GM12878 (cell line): ENCODE data around the gene TBC1D5. TPM values are rescaled to one million over a fixed set of nuclear protein-coding genes. Genes with fewer than 3 reads are reported as not detected.

ENCODE experiments used
- ATAC-seq: fragments of 200-7000 bp; cut with Tn5 transposase; 3 replicates; pipeline ENCODE4 v1.9.1; 2020; ENCODE audit warnings: mild to moderate bottlenecking, moderate library complexity
- BruUV-seq: library from RNA; stranded (reverse); fragments of 400-500 nt; replicated peaks from 2 replicates; lab custom pipeline; 2021; lab: Mats Ljungman, UMichigan
- CTCF ChIA-PET: fragments of 300-600 bp; sonication (Branson Sonifier 250); formaldehyde crosslinking; extraction: SDS; loops from one replicate; lab custom pipeline; 2021; ENCODE audit warnings: inconsistent platforms; lab: Yijun Ruan, JAX
- POLR2A ChIA-PET: fragments of 350-600 bp; formaldehyde crosslinking; extraction: SDS; loops from one replicate; lab custom pipeline; 2021; ENCODE audit warnings: inconsistent platforms; lab: Charles Lee
- RAD21 ChIA-PET: fragments of 300-600 bp; sonication (Branson Sonifier 250); formaldehyde crosslinking; loops from one replicate; lab custom pipeline; 2023; ENCODE audit warnings: antibody characterized with exemption; ENCODE audit not compliant: unreplicated experiment; lab: Charles Lee
- SMC1A ChIA-PET: fragments of 300-600 bp; sonication (Branson Sonifier 250); formaldehyde crosslinking; loops from one replicate; lab custom pipeline; 2023; ENCODE audit not compliant: unreplicated experiment, uncharacterized antibody; lab: Charles Lee
- DNase-seq: peaks from one replicate; pipeline ENCODE4 v3.0.0-alpha.2; 2011; ENCODE audit warnings: low read depth, low spot score
- FAIRE-seq: peaks from 3 replicates; lab custom pipeline; 2011; peaks lifted over from hg19 to GRCh38; lab: Jason Lieb, UNC
- H2AFZ ChIP-seq: 2 replicates; pipeline ENCODE4 v1.6.0; 2011; ENCODE audit warnings: low read depth, low read length, control low read depth; ENCODE audit not compliant: control insufficient read depth
- H3K27ac ChIP-seq: 2 replicates; pipeline ENCODE4 v1.5.1; 2011; ENCODE audit warnings: control low read depth; ENCODE audit not compliant: control insufficient read depth, insufficient read depth
- H3K27me3 ChIP-seq, 2 experiments: replicated peaks in 1 of 2; 2 replicates each; pipeline versions ENCODE4 v1.6.0 to v1.6.1; 2011; ENCODE audit warnings: low read length in 1 of 2; ENCODE audit not compliant: control insufficient read depth in 2 of 2, insufficient read depth in 2 of 2
- H3K36me3 ChIP-seq, 2 experiments: 2 replicates each; pipeline ENCODE4 v1.5.1; 2011; ENCODE audit warnings: low read length in 1 of 2; ENCODE audit not compliant: control insufficient read depth in 2 of 2, insufficient read depth in 2 of 2
- H3K4me1 ChIP-seq: 2 replicates; pipeline ENCODE4 v1.6.1; 2011; ENCODE audit warnings: mild to moderate bottlenecking, low read length, moderate library complexity, mixed read lengths; ENCODE audit not compliant: control insufficient read depth, insufficient read depth
- H3K4me2 ChIP-seq: 2 replicates; pipeline ENCODE4 v1.6.0; 2011; ENCODE audit warnings: control low read depth; ENCODE audit not compliant: control insufficient read depth, insufficient read depth
- H3K4me3 ChIP-seq: fragments of 200-600 bp; sonication (generic); 2 replicates; pipeline ENCODE4 v1.5.1; 2016
- H3K79me2 ChIP-seq: 2 replicates; pipeline ENCODE4 v1.6.0; 2011; ENCODE audit warnings: low read length; ENCODE audit not compliant: control insufficient read depth, insufficient read depth
- H3K9ac ChIP-seq: 2 replicates; pipeline ENCODE4 v1.8.0; 2011; ENCODE audit warnings: low read length, control low read depth, mixed read lengths; ENCODE audit not compliant: control insufficient read depth, insufficient read depth
- H3K9me3 ChIP-seq: replicated peaks from 3 replicates; pipeline ENCODE4 v1.5.1; 2011; ENCODE audit warnings: mild to moderate bottlenecking, low read length; ENCODE audit not compliant: control insufficient read depth, insufficient read depth
- H4K20me1 ChIP-seq: 2 replicates; pipeline ENCODE4 v1.6.0; 2011; ENCODE audit not compliant: control insufficient read depth, insufficient read depth
- DPF2 ChIP-seq: fragments of 450-650 bp; IDR thresholded peaks from 2 replicates; pipeline ENCODE4 v1.6.1; 2017; ENCODE audit warnings: mild to moderate bottlenecking
- FOXM1 ChIP-seq: IDR thresholded peaks from 2 replicates; pipeline ENCODE4 v1.6.1; 2012; ENCODE audit warnings: low read depth, mild to moderate bottlenecking, inconsistent platforms, low read length, moderate library complexity
- NR2F1 ChIP-seq: fragments of 450-650 bp; conservative IDR thresholded peaks from 2 replicates; pipeline ENCODE4 v1.6.1; 2017; ENCODE audit warnings: mild to moderate bottlenecking
- PAX5 ChIP-seq: IDR thresholded peaks from 2 replicates; pipeline ENCODE4 v1.6.1; 2011; ENCODE audit warnings: low read depth, low read length, borderline replicate concordance
- RAD51 ChIP-seq: fragments of 450-650 bp; IDR thresholded peaks from 2 replicates; pipeline ENCODE4 v1.6.1; 2016; ENCODE audit warnings: moderate library complexity, mild to moderate bottlenecking, inconsistent platforms
- RBBP5 ChIP-seq: fragments of 200-600 bp; sonication (generic); conservative IDR thresholded peaks from 2 replicates; pipeline ENCODE4 v1.6.1; 2016
- RFX5 ChIP-seq: IDR thresholded peaks from 2 replicates; pipeline ENCODE4 v1.6.1; 2011; ENCODE audit warnings: low read depth, low read length, improper control_type of control experiment
- USF1 ChIP-seq: IDR thresholded peaks from 2 replicates; pipeline ENCODE4 v1.6.1; 2011; ENCODE audit warnings: borderline replicate concordance, low read depth, mild to moderate bottlenecking, moderate library complexity, mixed read lengths, low read length; ENCODE audit not compliant: insufficient read depth; ENCODE audit errors: extremely low read length
- ZNF217 ChIP-seq: fragments of 450-650 bp; IDR thresholded peaks from 2 replicates; pipeline ENCODE4 v1.6.1; 2017; ENCODE audit warnings: antibody characterized with exemption, mild to moderate bottlenecking
- WGBS: methylation state at CpG from one replicate; pipeline ENCODE4 v1.1.6; 2016; ENCODE audit warnings: low lambda C conversion rate; ENCODE audit not compliant: insufficient replicate concordance, insufficient coverage; ENCODE audit errors: missing lambda C conversion rate; 5-methylcytosine and 5-hydroxymethylcytosine counted together
- in situ Hi-C: fragments of 300-500 bp; cut with MboI; formaldehyde crosslinking; loops from 9 replicates; pipeline ENCODE4 v1.14.3; 2018; ENCODE audit warnings: mixed read lengths
- intact Hi-C: fragments of 100-400 bp; cut with micrococcal nuclease; formaldehyde crosslinking; loops from one replicate; pipeline ENCODE4 v1.14.2; 2022; ENCODE audit not compliant: unreplicated experiment
- polyA plus RNA-seq, 11 experiments: library from polyadenylated mRNA; depleted of rRNA in 4 of 11; unstranded in 6 of 11; stranded (reverse) in 5 of 11; fragments of >200 nt; fragmentation: Nextera tagmentation in 4 of 11; fragmentation: Illumina TruSeq in 1 of 11; extraction: Ambion mirVana in 4 of 11; extraction: Trizol in 1 of 11; gene quantifications; 1 replicate in 1 of 11; 2 replicates in 10 of 11; pipeline versions ENCODE4 v1.2.1 to v1.2.3, GENCODE V29; 2011 to 2016; ENCODE audit warnings: inconsistent platforms in 2 of 11, missing spikeins in 2 of 11, low read depth in 1 of 11
- total RNA-seq, 4 experiments: library from RNA; depleted of rRNA in 3 of 4; stranded (reverse); fragments of >200 nt in 3 of 4; fragmentation: Illumina TruSeq in 1 of 4; extraction: Trizol in 1 of 4; gene quantifications; 2 replicates each; pipeline versions ENCODE4 v1.2.1 to v1.2.3, GENCODE V29; 2013 to 2021

The TBC1D5 gene
- total and polyA plus RNA-seq, 10 of the 15 experiments (the other 5 are each of a cell fraction or from before 2014, with no cell fraction given): 5.5 to 61.0 (median 43.8) TPM

DNA sequence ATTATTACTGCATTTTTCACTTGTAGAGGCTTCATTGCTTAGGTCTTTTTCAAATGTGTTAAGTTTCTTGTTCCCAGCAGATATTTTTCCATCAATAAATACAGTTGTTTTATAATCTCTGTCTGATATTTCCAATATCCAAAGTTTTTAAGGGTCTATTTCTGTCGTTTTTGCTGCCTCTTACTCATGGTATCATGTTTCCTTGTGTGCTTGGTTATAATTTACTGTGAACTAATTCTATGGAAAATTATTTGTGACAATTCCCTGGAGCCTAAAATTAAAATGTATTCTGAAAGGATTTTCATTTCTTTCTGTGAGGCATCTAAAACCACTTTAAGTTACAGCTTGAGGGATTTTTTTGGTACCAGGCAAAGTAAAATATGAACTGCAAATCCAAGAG is 17.5 kb downstream of the TBC1D5 start (continued):
- TF ChIP-seq NR2F1 (no peak), PAX5 (no peak), RFX5 (no peak), FOXM1 (no peak), USF1 (no peak), ZNF217 (no peak), RBBP5 (no peak), RAD51 (no peak)

DNA sequence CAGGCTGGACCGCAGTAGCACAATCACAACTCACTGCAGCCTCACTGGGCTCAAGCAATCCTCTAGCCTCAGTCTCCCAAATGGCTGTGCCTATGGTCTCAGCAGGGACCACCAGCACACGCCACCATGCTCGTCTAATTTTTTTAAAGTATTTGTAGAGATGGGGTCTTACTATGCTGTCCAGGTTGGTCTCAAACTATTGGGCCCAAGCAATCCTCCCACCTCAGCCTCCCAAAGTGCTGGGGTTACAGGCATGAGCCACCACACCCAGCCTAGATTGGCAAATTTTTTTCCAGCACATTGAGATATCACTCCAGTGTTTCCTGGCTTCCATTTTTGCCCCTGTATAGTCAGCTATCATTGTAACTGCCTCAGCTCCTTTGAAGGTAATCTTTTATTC is 18.3 kb downstream of the TBC1D5 start:
- peaks cover 7% of the 10 kb centered on the region for H3K79me2 ChIP-seq
- RAD21 ChIA-PET: no interaction called here
- H3K4me3 ChIP-seq: no peak overlapping the region

More for the DNA sequence above, 18.3 kb downstream of the TBC1D5 start:
- no peaks in the 10 kb centered on the region for H4K20me1 ChIP-seq
- intact Hi-C loops (no loop called here), in situ Hi-C loops (no loop called here)
- no TSS peak for BruUV-seq
- peaks cover 2% of the 10 kb centered on the region; the same call in 2 of the 3 replicates for H3K9me3 ChIP-seq
- no peak for ATAC-seq
- no peak for DNase-seq
- no peak overlapping the region for H2AFZ ChIP-seq
- H3K36me3 ChIP-seq: no peaks in the 10 kb centered on the region; a peak in 3 of 4 replicates
- H3K27ac ChIP-seq: no peak overlapping the region
- 100% methylated on average over 2 of the region's 3 CpGs for WGBS
- SMC1A ChIA-PET: interaction anchor here (0.6 kb wide), 1 partner anchor 10 kb away, joined by 3 read pairs; no protein-coding TSS in a partner anchor
- POLR2A ChIA-PET: no interaction called here
- H3K9ac ChIP-seq: no peak overlapping the region
- H3K4me1 ChIP-seq: no peaks in the 10 kb centered on the region
- H3K4me2 ChIP-seq: no peak overlapping the region
- no peak for FAIRE-seq
- TF ChIP-seq DPF2: no peak
- no peaks in the 10 kb centered on the region for H3K27me3 ChIP-seq
- CTCF ChIA-PET: interaction anchor here (0.7 kb wide), 1 partner anchor 79 kb away, joined by 3 read pairs; no protein-coding TSS in a partner anchor
